Hematopoietic multipotent progenitor cell treated with erythropoietin and hydrocortisone succinate and interleukin-3 and kit ligand, for 17 days (in vitro differentiated cells): ENCODE data around the gene RIMKLA.

Experiments
- DNase-seq: peaks from one replicate; pipeline ENCODE4 v3.0.0-alpha.2; 2015; ENCODE audit warnings: low spot score

RIMKLA gene, protein sequence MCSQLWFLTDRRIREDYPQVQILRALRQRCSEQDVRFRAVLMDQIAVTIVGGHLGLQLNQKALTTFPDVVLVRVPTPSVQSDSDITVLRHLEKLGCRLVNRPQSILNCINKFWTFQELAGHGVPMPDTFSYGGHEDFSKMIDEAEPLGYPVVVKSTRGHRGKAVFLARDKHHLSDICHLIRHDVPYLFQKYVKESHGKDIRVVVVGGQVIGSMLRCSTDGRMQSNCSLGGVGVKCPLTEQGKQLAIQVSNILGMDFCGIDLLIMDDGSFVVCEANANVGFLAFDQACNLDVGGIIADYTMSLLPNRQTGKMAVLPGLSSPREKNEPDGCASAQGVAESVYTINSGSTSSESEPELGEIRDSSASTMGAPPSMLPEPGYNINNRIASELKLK

GRCh38 chr1:42380586-42381279, at the start of gene RIMKLA:
Gene RIMKLA, plus strand, starts transcription at chr1:42380792. Its CDS starts 143 bp downstream, at chr1:42380935.
- no peak for DNase-seq

DNA sequence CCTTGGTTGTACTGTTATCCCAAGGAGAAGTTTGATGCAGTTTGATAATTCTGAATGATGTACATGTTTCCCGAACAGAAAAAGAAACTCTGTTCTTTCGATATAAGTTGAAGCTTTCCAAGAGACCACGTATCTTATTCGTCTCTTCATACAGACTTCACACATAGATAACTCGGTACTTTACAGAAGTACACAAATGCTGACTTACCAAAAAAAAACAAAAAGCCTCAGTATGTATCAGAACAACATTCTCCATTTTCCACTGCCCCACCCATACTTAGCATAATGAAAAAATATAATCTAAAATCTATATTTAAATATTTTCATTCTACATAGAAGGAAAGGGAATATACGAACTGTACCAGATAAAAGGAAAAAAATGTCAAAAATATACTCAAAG, 47.7 kb upstream of the RIMKLA start:
- no peak for DNase-seq

DNA sequence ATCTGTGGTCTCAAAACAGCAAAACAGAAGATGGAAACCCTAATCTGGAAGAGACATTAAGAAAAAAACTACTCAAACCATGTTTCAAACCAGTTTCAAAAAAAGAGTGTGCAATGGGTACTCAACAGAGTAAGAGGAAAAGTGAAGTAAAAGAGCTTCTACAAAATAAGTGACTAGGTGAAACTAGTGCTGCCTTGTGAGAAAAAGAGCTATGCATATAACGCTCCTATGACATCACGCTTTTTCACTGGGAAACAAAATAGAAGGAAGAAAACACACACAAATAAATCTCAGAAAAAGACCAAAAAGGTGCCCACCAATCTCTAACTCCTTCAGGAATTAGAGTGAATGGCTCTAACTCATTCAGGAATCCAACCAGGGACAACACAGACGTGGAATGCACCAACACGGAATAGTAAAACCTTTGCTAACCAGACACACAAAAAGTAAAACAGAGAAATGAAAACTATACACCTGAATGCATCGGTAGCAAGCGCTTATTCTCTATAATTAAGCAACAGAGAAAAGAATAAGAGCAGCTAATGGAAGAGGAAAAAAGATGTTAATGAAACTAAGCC, 46.8 kb upstream of the RIMKLA start:
- DNase-seq, result peak; percentile 25

DNA sequence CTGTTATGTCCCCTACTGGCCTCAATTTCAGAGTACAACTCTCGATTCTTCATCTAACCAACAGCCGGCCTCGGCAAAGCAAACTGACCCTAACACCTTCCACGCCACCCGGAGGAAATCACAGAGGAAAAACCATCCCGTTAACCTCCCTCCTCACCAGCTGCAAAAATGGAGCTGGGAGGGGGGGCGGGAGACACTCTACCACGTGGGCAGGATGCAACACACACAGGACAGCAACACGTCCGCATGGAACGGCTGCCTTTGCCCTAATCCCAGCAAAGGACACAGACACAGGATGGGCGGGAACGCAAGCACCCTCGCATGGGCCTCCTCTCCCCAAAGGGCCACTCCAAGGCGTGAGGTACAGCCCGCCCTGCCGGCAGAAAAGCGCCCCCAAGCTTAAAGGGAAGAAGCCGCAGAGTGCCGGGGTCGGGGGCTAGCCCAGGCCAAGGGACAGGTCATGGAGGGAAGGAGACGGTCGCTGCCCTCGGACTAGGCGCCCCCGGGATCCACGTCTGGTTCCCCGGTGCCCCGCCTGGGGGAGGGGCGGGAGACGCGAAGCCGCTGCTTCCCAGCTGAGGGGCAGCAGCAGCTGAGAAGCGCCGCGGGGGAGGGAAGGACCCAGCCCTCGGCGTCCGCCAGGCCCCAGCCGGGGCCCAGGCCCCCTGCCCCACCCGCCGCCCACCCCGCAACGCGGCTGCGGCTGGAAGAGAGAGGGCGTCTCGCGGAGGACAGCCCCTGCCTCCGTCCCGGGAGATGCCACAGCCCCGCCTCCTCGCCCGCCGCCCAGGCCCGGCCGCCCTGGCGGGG, 46.1 kb upstream of the RIMKLA start:
- DNase-seq, result peak; percentile 36

DNA sequence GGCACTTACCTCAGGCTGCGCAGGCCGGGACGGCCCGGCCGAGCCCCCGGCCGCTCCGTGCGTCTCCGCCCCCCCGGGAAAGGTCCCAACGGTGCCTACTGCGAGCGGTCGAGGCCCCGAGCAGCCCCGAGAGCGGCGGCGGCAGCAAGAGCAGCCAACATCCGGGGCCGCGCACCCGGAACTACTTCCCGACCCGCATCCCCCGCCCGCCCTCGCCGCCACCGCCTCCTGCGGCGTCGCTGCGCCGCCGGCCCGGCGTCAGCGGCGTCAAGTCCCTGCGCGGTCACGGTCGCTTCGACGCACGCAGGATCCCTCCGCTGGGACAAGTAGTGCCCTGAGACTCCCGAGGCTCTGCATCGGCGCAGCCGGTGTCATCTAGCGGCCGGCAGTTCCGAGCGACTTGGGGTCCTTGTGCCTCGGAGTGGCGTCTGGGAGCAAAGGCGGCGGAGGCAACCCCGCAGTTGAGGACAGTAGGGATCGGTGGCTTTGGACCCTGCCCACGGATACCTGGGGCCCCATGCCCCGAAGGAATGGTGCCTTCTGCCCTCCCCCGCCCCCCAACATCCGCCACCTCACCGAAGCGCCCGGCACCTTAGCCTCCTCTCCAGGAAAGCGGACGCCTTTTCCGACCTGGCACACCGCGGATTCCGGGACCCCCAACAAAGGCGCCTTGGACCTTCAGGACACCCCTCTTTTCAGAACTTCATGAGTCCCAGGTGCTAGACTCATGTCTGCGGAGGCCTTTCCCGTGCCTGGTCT, 45.4 kb upstream of the RIMKLA start, which contains the start of gene FOXJ3:
Gene FOXJ3, minus strand, starts transcription at position 186 of the 759 bp plus-strand sequence. CDS start 24,142 bp downstream, outside the sequence.
- peak; percentile 93 for DNase-seq

DNA sequence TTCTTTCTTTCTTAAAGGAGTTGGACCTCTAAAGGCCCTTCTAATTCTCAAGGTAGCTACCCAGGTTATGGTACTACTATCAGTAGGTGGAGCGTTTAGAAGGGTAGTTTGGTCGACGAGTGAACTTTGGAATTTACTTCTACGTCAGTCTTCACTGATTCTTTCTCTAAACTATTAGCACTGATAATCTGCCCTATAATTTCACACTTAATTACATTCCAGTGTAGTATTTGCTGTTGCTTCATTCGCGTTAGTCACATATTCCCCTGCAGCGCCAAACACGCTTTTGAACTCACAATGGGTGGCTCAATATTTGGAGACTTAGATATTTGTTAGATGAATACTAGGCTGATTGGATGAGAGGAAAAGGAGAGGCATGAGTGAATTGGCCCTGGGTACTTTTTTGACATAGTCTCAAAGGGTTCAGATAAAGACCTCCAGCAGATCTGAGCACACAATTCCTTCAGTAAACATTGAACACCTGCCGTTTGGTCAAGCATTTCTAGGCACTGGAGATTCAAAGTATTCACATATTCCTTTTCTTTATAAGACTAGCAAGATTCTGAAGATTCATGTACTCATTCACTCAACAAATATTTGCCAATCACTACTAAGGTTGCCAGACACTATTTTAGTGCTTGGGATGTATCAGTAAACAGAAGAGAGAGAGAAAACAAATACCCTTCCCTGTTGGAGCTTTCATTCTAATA, 44.6 kb upstream of the RIMKLA start:
- DNase-seq, result no peak

DNA sequence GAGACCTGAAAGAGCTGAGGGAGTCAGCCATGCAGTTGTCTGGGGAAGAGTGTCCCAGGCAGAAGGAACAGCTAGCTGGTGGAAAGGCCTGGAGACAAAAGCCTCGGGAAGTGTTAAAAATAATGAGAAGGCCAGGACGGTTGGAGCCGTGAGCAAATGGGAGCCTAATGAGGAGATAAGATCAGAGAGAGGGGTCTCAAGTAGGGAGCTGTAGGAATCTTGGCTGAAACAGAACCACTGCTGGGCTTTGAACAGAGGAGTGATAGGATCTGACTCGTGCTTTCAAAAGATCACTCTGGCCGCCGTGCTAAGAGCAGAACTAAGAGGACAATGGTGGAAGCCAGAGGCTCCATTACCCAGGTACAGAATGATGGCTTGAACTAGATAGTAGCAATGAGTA, 43.6 kb upstream of the RIMKLA start:
- DNase-seq, result no peak

GRCh38 chr1:42340093-42340492, 40.5 kb upstream of the RIMKLA start:
- DNase-seq, result no peak

- DNase-seq, result no peak
These were observed 39.7 kb upstream of the RIMKLA start for GRCh38 chr1:42340901-42341300.

- DNase-seq, result no peak
These were observed 37.5 kb upstream of the RIMKLA start for GRCh38 chr1:42343049-42343448.

DNA sequence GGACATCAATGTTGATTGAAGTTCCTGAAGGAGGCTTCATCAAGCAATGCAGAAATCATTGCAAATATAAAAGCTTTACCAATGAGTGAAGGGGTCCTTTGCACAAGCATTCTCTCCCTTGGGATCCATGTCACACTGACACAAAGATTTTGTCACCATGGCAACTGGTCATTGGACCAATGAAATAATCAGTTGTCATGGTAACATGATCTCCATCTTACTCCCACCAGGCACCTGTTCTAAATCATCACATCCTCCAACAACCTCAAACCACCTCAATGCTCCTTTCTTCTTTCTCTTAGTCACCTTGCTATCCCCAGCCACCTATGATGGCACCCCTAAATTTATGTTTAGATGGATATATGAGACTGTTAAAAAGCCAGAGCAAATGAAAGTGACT, 32.1 kb upstream of the RIMKLA start:
- DNase-seq, result no peak

- DNase-seq, result no peak
These were observed 30.5 kb upstream of the RIMKLA start for GRCh38 chr1:42350086-42350485.

GRCh38 chr1:42358791-42359190, 21.8 kb upstream of the RIMKLA start:
- DNase-seq, result no peak

- DNase-seq, result no peak
These were observed 21.1 kb upstream of the RIMKLA start for GRCh38 chr1:42359466-42359865.

DNA sequence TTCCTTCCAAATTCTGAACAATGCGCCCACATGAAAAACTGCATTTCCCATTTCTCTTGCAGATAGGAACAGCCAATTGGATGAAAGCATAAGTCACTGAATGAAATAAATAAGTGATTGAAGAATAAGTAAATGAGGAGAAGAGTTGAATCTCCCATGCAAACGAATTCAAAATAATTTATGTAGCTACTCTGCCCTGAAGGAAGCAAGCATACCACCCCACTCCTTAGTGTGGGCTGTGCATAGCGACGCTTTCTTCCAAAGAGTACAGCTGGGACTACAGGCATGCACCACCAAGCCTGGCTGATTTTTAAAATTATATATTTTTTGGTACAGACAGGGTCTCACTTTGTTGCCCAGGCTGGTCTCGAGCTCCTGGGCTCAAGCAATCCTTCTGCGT, 16.5 kb upstream of the RIMKLA start:
- no peak for DNase-seq

- DNase-seq, result no peak
These were observed 16.1 kb upstream of the RIMKLA start for GRCh38 chr1:42364542-42364941.

GRCh38 chr1:42365118-42365517, 15.5 kb upstream of the RIMKLA start:
- no peak for DNase-seq

DNA sequence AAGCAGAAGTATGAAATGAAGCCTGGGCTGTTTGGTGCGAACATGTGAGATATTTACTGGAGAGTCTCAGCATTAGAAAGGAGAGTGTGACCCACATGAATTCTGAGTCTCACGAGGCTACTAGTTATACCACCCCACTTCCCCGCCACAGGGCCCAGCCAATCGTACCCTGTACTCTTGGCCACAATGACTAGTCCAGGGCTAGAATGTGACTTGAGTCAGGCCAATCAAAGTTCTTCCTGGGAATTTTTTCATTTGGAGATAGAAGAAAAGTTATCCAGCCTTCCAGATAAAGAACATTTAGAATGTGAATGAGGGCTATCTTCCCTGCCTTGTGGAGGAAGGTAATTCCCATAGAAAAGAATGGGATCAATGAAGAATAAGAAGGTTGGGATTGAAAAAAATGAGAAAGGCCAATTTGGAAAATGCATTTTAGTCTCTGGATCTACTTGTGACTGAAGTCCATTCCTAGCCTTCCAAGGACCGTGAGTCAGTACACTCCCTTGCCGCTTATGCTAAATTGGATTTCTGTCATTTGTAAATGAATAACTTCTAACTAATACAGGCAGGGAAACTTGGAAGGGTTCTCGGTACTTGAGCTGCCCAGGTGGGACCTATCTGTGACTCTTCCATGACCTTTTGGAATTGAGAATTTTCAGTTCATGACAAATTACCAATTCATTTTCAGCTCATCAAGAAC, 12.3 kb upstream of the RIMKLA start:
- DNase-seq, result no peak

- no peak for DNase-seq
These were observed 11.1 kb upstream of the RIMKLA start for GRCh38 chr1:42369471-42369870.

DNA sequence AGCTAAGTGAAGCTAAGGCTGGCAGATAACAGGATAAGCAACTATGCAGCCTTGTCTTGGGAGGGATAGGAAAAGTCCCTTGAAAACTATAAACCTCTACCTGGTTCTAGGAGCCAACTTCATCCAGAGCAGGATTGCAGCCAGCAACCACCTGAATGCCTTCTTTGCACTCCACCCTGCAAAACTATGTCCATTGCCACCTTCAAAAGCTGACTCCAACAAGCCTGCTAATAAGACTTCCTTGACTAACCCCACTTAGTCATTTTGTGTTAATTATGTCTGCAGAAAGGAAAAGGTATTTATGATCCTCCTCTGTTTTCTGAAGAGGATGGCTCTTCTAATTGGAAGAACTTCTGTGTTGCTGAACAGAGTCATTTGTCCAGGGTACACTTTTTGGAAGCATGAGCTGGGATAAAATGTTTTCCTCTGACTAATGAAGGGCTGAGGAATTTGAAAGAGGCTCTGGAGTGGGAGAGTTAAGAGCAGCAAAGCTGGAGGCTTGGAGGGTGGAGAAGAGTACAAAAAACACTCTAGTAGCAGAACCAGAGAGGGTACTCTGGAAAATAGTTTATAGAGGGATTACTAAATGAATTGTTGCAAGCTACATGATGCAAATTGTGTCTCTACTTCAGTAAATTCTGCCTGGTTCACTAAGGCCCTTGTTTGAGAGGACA, 9.6 kb upstream of the RIMKLA start:
- no peak for DNase-seq
